A673 (cell line): ENCODE data around the gene LACTBL1. TPM values are rescaled to one million over a fixed set of nuclear protein-coding genes. Genes with fewer than 3 reads are reported as not detected.

Experiments
- BruUV-seq: library from RNA; stranded (reverse); fragments of 400-500 nt; replicated peaks from 2 replicates; lab custom pipeline; 2021; lab: Mats Ljungman, UMichigan
- CTCF ChIA-PET: fragments of 300-600 bp; sonication (Branson Sonifier 250); formaldehyde crosslinking; loops from one replicate; lab custom pipeline; 2022; ENCODE audit warnings: antibody characterized with exemption; lab: Charles Lee
- POLR2A ChIA-PET: fragments of 300-600 bp; sonication (Branson Sonifier 250); formaldehyde crosslinking; loops from one replicate; lab custom pipeline; 2022; ENCODE audit warnings: antibody characterized with exemption; ENCODE audit not compliant: low non-redundant PET; lab: Charles Lee
- DNase-seq: peaks from one replicate; pipeline ENCODE4 v3.0.0-alpha.2; 2015; ENCODE audit warnings: low spot score
- H3K27ac ChIP-seq: fragments of 200-600 bp; sonication (generic); 2 replicates; pipeline ENCODE4 v1.5.1; 2016; ENCODE audit warnings: mixed run types, low read depth, mild to moderate bottlenecking, mixed read lengths, antibody characterized with exemption, low read length; ENCODE audit not compliant: poor library complexity, severe bottlenecking
- H3K27me3 ChIP-seq: fragments of 200-600 bp; sonication (generic); replicated peaks from 2 replicates; pipeline ENCODE4 v1.6.1; 2017; ENCODE audit warnings: mixed run types, low read depth, mild to moderate bottlenecking, mixed read lengths, antibody characterized with exemption, low read length; ENCODE audit not compliant: insufficient read depth, poor library complexity
- H3K36me3 ChIP-seq: fragments of 200-600 bp; sonication (generic); 2 replicates; pipeline ENCODE4 v1.6.1; 2016; ENCODE audit warnings: mixed run types, mild to moderate bottlenecking, mixed read lengths, antibody characterized with exemption, low read length; ENCODE audit not compliant: insufficient read depth, poor library complexity, severe bottlenecking
- H3K4me1 ChIP-seq: fragments of 200-600 bp; sonication (generic); 2 replicates; pipeline ENCODE4 v1.6.1; 2017; ENCODE audit warnings: mixed run types, mild to moderate bottlenecking, mixed read lengths, antibody characterized with exemption, low read length; ENCODE audit not compliant: insufficient read depth, poor library complexity, severe bottlenecking
- H3K4me3 ChIP-seq: fragments of 200-600 bp; sonication (generic); 2 replicates; pipeline ENCODE4 v1.5.1; 2016; ENCODE audit warnings: low read depth, mixed run types, mild to moderate bottlenecking, mixed read lengths, low read length; ENCODE audit not compliant: poor library complexity, severe bottlenecking
- H3K9me3 ChIP-seq: fragments of 200-600 bp; sonication (generic); 2 replicates; pipeline ENCODE4 v1.6.1; 2016; ENCODE audit warnings: mixed run types, low read depth, mild to moderate bottlenecking, mixed read lengths, antibody characterized with exemption, low read length; ENCODE audit not compliant: poor library complexity, severe bottlenecking
- CTCF ChIP-seq: fragments of 300-800, 200-600 bp; sonication (generic); conservative IDR thresholded peaks from 2 replicates; pipeline ENCODE4 v1.5.1; 2017; ENCODE audit warnings: low read depth, mild to moderate bottlenecking, antibody characterized with exemption, low read length, moderate library complexity, mixed read lengths
- EZH2 ChIP-seq: fragments of 200-600 bp; sonication (generic); IDR thresholded peaks from 2 replicates; pipeline ENCODE4 v1.6.1; 2017; ENCODE audit warnings: borderline replicate concordance, low read depth, mild to moderate bottlenecking, mixed read lengths, antibody characterized with exemption, low read length; ENCODE audit not compliant: poor library complexity, severe bottlenecking
- intact Hi-C: fragments of 100-400 bp; cut with micrococcal nuclease; formaldehyde crosslinking; loops from one replicate; pipeline ENCODE4 v1.10.0; 2022; ENCODE audit not compliant: unreplicated experiment
- total RNA-seq: library from RNA; stranded (reverse); gene quantifications from 2 replicates; pipeline ENCODE4 v1.2.3, GENCODE V29; 2021

The LACTBL1 gene
- total RNA-seq, 1 experiment from 2014 or later, result 0.24 TPM

GRCh38 chr1:22916471-22916820 is 56.2 kb downstream of the LACTBL1 start:
- TF ChIP-seq EZH2 (no peak), CTCF (no peak)
- POLR2A ChIA-PET, result interaction anchor here (0.5 kb wide), 1 partner anchor 336 kb away, joined by 3 read pairs; no protein-coding TSS in a partner anchor
- no TSS peak for BruUV-seq
- Histone ChIP-seq H3K27me3 (no peaks in the 10 kb centered on the region), H3K36me3 (no peaks in the 10 kb centered on the region), H3K4me3 (peak overlapping the region; percentile 6), H3K4me1 (peaks cover 28% of the 10 kb centered on the region), H3K27ac (peak overlapping the region; percentile 37), H3K9me3 (no peaks in the 10 kb centered on the region)
- intact Hi-C loops, result no loop called here
- DNase-seq, result peak; percentile 90
- CTCF ChIA-PET, result interaction anchor here (0.7 kb wide), 2 partner anchors 11 to 242 kb away, joined by 4 read pairs; no protein-coding TSS in a partner anchor

- ChIA-PET CTCF (interaction anchor here (0.7 kb wide), 2 partner anchors 11 to 241 kb away, joined by 4 read pairs; no protein-coding TSS in a partner anchor), POLR2A (no interaction called here)
- peaks cover 28% of the 10 kb centered on the region for H3K4me1 ChIP-seq
- H3K27ac ChIP-seq, result peak overlapping the region; percentile 51
- no peaks in the 10 kb centered on the region for H3K27me3 ChIP-seq
- no peaks in the 10 kb centered on the region for H3K36me3 ChIP-seq
- intact Hi-C loops, result no loop called here
- no TSS peak for BruUV-seq
- H3K9me3 ChIP-seq, result no peaks in the 10 kb centered on the region
- TF ChIP-seq EZH2 (no peak), CTCF (no peak)
- peak; percentile 44 for DNase-seq
- peak overlapping the region; percentile 6 for H3K4me3 ChIP-seq
Measured at GRCh38 chr1:22915816-22916470, 56.7 kb downstream of the LACTBL1 start.

GRCh38 chr1:22915231-22915630 is 57.4 kb downstream of the LACTBL1 start:
- intact Hi-C loops, result no loop called here
- Histone ChIP-seq H3K4me3 (no peak overlapping the region), H3K27me3 (no peaks in the 10 kb centered on the region), H3K27ac (no peak overlapping the region), H3K36me3 (no peaks in the 10 kb centered on the region), H3K4me1 (peaks cover 28% of the 10 kb centered on the region), H3K9me3 (no peaks in the 10 kb centered on the region)
- CTCF ChIA-PET, result no interaction called here
- POLR2A ChIA-PET, result no interaction called here
- no TSS peak for BruUV-seq
- no peak for DNase-seq
- TF ChIP-seq CTCF (no peak), EZH2 (no peak)
